GM18511 (cell line): ENCODE results near the gene TET3.

Source experiments
- ATAC-seq: cut with Tn5 transposase; IDR thresholded peaks from one replicate; pipeline ENCODE4 v1.9.1; 2021; ENCODE audit warnings: mild to moderate bottlenecking, moderate library complexity; ENCODE audit not compliant: unreplicated experiment

Gene TET3

GRCh38 chr2:74027496-74027895, 42.8 kb downstream of the TET3 start:
- no peak for ATAC-seq

GRCh38 chr2:74028290-74028689, 43.6 kb downstream of the TET3 start:
- ATAC-seq, result no peak

- no peak for ATAC-seq
Observed at GRCh38 chr2:74028741-74029140, 44.0 kb downstream of the TET3 start.

GRCh38 chr2:74029714-74030397, 45.1 kb downstream of the TET3 start:
- ATAC-seq, result no peak

- no peak for ATAC-seq
Observed at GRCh38 chr2:74031221-74031620, 46.5 kb downstream of the TET3 start.

- no peak for ATAC-seq
Observed at GRCh38 chr2:74031959-74032287, 47.2 kb downstream of the TET3 start.

GRCh38 chr2:74033375-74033774, 48.7 kb downstream of the TET3 start:
- ATAC-seq, result no peak
